Cardiac muscle cell (in vitro differentiated cells and primary cell): ENCODE measurements around the gene NEK5. TPM values are rescaled to one million over a fixed set of nuclear protein-coding genes. Genes with fewer than 3 reads are reported as not detected.
A peak's percentile ranks its signal among the peaks of the same experiment; 100 is the strongest.
"Not testable (repeated sequence)": the region's sequence is repeated elsewhere in the genome, so short reads cannot be mapped to it uniquely, and the experiment has no call there.

ENCODE experiments used
- DNase-seq, 2 donors: peaks; one replicate each; pipeline versions ENCODE4 v3.0.0 to v3.0.0-alpha.2; 2010 to 2017; ENCODE audit warnings: low read depth in 1 of 2, low spot score in 1 of 2
- H3K27ac ChIP-seq: fragments of 200-600 bp; sonication (generic); 2 replicates; pipeline ENCODE4 v1.5.1; 2016
- H3K27me3 ChIP-seq: fragments of 200-600 bp; sonication (generic); 2 replicates; pipeline ENCODE4 v1.6.0; 2016; ENCODE audit warnings: control low read depth
- H3K36me3 ChIP-seq: fragments of 200-600 bp; sonication (generic); 2 replicates; pipeline ENCODE4 v1.5.1; 2016; ENCODE audit warnings: control low read depth
- H3K4me1 ChIP-seq: fragments of 200-600 bp; sonication (generic); 2 replicates; pipeline ENCODE4 v1.8.1; 2017; ENCODE audit warnings: low read depth, mild to moderate bottlenecking, mixed run types
- H3K4me3 ChIP-seq: fragments of 200-600 bp; sonication (generic); 2 replicates; pipeline ENCODE4 v1.5.1; 2016; ENCODE audit warnings: mild to moderate bottlenecking
- H3K9me3 ChIP-seq: fragments of 200-600 bp; sonication (generic); 2 replicates; pipeline ENCODE4 v1.5.1; 2017; ENCODE audit warnings: low read depth, mild to moderate bottlenecking, control low read depth
- polyA plus RNA-seq: library from polyadenylated mRNA; unstranded; fragments of >200 nt; fragmentation: Nextera tagmentation; extraction: Ambion mirVana; gene quantifications from 2 replicates; pipeline ENCODE4 v1.2.1, GENCODE V29; 2016
- total RNA-seq: library from RNA; depleted of rRNA; stranded (reverse); fragments of >200 nt; gene quantifications from 2 replicates; pipeline ENCODE4 v1.2.3, GENCODE V29; 2016
- TF ChIP-seq, protein P1 (sequence below): IDR thresholded peaks from 2 replicates; pipeline ENCODE4 v1.5.1; 2012; ENCODE audit warnings: low read depth, mild to moderate bottlenecking, low read length

Gene NEK5
- total and polyA plus RNA-seq, 2 experiments from 2014 or later: 0.33 to 0.34 TPM

DNA sequence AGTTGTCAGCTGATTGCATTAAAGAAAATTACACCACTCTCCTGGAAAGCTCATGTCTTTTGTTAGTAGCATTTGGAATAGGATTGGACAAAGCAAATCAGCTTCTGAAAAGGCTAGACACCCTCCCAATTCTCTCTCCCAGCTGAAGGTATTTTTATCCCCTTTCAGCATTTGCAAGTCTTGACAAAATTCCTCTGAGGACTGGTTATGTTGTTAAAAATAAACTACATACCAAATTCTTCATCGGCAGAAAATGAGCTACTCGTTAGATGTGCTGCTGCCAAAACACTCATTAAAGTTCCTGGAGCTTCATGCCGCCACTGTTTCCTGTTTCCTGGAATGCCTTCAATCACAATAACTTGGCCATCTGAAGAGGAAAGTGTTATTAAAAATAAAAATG, 67.3 kb downstream of the NEK5 start:
- Histone ChIP-seq H3K4me1 (no peaks in the 10 kb centered on the region), H3K4me3 (no peak overlapping the region), H3K36me3 (no peaks in the 10 kb centered on the region), H3K27ac (no peak overlapping the region), H3K9me3 (no peaks in the 10 kb centered on the region), H3K27me3 (no peaks in the 10 kb centered on the region)
- peak in 1 of 2 donors; percentile 7 for DNase-seq
- TF ChIP-seq, protein P1, sequence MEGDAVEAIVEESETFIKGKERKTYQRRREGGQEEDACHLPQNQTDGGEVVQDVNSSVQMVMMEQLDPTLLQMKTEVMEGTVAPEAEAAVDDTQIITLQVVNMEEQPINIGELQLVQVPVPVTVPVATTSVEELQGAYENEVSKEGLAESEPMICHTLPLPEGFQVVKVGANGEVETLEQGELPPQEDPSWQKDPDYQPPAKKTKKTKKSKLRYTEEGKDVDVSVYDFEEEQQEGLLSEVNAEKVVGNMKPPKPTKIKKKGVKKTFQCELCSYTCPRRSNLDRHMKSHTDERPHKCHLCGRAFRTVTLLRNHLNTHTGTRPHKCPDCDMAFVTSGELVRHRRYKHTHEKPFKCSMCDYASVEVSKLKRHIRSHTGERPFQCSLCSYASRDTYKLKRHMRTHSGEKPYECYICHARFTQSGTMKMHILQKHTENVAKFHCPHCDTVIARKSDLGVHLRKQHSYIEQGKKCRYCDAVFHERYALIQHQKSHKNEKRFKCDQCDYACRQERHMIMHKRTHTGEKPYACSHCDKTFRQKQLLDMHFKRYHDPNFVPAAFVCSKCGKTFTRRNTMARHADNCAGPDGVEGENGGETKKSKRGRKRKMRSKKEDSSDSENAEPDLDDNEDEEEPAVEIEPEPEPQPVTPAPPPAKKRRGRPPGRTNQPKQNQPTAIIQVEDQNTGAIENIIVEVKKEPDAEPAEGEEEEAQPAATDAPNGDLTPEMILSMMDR: no peak

DNA sequence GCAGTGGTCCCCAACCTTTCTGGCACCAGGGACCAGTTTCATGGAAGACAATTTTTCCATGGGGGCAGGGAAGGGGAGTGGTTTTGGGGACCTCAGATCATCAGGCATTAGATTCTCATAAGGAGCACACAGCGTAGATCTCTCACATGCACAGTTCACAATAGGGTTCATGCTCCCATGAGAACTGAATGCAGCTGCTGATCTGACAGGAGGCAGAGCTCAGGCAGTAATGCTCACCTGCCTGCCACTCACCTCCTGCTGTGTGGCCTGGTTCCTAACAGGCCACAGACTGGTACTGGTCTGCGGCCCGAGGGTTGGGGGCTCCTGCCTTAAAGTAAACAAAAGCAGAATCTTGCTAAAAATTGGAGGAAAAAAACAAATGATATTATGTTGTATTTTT, 67.8 kb downstream of the NEK5 start:
- H3K27ac ChIP-seq, H3K36me3 ChIP-seq, DNase-seq, H3K4me3 ChIP-seq, H3K27me3 ChIP-seq, H3K9me3 ChIP-seq, H3K4me1 ChIP-seq: not testable (repeated sequence)

DNA sequence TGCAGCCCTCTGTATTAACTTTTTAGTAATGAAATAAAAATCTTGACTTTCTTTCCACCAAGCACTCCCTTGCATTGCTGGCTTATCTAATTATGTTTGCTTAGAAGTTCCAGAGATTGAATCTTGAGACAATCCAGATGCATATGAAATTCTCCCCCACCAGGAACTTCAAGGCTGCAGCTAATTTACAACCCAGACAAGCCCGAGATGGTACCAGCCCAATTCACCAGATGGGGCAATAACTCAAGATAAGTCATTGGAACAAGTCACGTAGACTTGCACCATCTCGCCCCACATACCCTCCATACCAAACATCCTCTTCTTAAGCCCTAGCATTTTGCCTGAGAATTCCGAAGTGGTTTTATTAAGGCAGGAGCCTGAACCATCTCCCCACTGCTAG, 75.4 kb downstream of the NEK5 start:
- no peak for DNase-seq
- no peaks in the 10 kb centered on the region for H3K9me3 ChIP-seq
- H3K27ac ChIP-seq: no peak overlapping the region
- no peaks in the 10 kb centered on the region for H3K27me3 ChIP-seq
- H3K4me3 ChIP-seq: no peak overlapping the region
- TF ChIP-seq, protein P1: no peak
- H3K36me3 ChIP-seq: no peaks in the 10 kb centered on the region
- no peaks in the 10 kb centered on the region for H3K4me1 ChIP-seq

- Histone ChIP-seq H3K4me1 (no peaks in the 10 kb centered on the region), H3K9me3 (no peaks in the 10 kb centered on the region), H3K27ac (no peak overlapping the region), H3K36me3 (no peaks in the 10 kb centered on the region), H3K27me3 (no peaks in the 10 kb centered on the region), H3K4me3 (no peak overlapping the region)
- no peak for DNase-seq
- TF ChIP-seq, protein P1: no peak
Observed at GRCh38 chr13:52051400-52051799, 77.5 kb downstream of the NEK5 start.

DNA sequence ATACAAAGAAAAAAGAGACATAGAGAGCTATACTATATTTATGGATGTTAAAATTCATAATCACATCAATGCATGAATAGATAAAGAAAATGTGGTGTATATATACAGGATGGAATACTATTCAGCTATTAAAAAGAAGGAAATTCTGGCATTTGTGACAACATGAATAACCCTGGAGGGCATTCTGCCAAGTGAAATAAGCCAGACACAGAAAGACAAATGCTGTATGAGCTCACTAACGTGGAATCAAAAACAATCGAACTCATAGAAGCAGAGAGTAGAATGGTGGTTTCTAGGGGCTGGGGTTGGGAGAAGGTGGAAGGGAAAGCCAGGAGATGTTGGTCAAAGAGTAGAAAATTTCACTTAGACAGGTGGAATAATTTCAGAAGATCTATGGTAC, 80.4 kb downstream of the NEK5 start:
- TF ChIP-seq, protein P1: no peak
- Histone ChIP-seq H3K4me3 (no peak overlapping the region), H3K27me3 (no peaks in the 10 kb centered on the region), H3K27ac (no peak overlapping the region), H3K4me1 (no peaks in the 10 kb centered on the region), H3K36me3 (no peaks in the 10 kb centered on the region), H3K9me3 (no peaks in the 10 kb centered on the region)
- no peak for DNase-seq

DNA sequence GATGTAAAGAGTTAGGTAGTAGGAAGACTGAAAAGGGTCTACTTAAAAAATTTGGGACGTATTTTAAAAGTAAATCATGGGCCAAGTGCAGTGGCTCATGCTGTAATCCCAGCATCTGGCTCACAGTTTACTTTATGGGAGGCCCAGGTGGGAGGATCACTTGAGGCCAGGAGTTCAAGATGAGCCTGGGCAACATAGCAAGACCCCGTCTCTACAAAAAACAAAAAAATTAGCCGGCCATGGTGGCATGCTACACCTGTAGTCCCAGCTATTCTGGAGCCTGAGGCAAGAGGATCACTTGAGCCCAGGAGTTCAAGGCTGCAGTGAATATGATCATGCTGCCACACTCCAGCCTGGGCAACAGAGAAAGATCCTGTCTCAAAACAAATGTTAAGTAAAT, 81.4 kb downstream of the NEK5 start:
- H3K4me3 ChIP-seq: no peak overlapping the region
- DNase-seq: no peak
- no peak overlapping the region for H3K27ac ChIP-seq
- H3K4me1 ChIP-seq: no peaks in the 10 kb centered on the region
- H3K27me3 ChIP-seq: no peaks in the 10 kb centered on the region
- no peaks in the 10 kb centered on the region for H3K36me3 ChIP-seq
- TF ChIP-seq, protein P1: no peak
- H3K9me3 ChIP-seq: no peaks in the 10 kb centered on the region
